HG03045 (cell line): ENCODE results near the gene FAM43A.

ENCODE experiments used
- ATAC-seq: cut with Tn5 transposase; IDR thresholded peaks from one replicate; pipeline ENCODE4 v1.9.1; 2021; ENCODE audit warnings: mild to moderate bottlenecking, moderate library complexity; ENCODE audit not compliant: unreplicated experiment

Gene FAM43A

DNA sequence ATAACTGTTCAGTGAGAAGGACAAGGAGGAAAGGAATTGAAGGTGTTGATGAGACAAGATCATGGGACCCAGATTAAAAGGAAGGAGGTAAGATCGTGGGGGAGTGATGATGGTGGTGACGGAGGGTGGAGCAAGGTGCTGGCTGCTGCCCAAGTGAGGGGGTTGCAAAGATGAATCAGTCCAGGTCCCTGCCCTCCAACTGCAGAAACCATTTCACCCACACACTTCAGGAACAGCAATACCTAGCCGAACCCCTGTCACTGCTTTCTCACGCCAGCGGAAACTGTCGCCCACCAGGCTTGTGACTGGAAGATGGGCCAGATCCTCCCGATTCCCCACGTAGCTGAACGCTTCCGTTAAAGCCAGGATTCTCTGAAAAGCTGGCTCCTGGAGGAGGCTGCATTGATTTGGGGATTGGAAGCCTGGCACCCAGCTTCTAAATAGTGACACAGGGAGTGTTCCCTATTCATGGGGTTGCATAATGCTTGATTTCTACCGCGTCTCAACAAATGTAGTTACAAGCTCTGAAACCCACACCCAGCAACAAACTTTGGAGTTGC lies 10.5 kb upstream of the FAM43A start:
- ATAC-seq: no peak

DNA sequence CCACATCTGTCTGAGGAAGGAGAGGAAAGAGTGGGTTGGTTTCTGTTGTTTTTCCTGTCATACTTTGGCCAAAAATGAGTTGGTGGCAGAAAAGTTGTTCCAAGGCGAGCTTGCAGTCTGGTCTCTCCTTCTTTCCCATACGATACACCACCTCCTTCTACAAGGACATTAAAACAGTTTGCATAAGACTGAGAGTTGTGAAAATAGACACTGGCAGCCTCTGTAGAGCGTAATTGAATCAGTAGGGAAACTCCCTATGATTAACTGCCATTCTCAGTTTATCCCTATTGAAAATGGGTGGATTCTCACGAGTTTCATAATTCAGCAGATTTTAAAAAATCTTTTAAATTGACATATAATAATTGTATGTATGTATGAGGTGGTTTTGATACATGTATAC lies 10.0 kb upstream of the FAM43A start:
- no peak for ATAC-seq

DNA sequence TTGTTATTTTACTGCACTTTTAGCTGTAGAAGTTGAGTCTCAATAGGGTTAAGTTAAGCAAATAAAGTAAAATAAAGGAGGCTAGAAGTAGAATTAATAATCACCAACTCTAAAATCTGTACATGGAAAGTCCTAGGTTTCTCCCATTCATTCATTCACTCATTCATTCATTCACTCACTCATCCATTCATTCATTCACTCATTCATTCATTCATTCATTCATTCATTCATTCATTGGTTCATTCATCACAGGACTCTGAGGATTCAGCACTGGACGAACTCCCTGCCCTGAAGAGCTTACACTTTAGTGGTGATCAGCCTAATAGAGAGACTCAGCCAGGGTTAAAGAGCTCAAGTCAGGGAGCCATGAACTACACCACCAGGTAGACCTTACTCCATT lies 9.2 kb upstream of the FAM43A start:
- ATAC-seq: no peak

DNA sequence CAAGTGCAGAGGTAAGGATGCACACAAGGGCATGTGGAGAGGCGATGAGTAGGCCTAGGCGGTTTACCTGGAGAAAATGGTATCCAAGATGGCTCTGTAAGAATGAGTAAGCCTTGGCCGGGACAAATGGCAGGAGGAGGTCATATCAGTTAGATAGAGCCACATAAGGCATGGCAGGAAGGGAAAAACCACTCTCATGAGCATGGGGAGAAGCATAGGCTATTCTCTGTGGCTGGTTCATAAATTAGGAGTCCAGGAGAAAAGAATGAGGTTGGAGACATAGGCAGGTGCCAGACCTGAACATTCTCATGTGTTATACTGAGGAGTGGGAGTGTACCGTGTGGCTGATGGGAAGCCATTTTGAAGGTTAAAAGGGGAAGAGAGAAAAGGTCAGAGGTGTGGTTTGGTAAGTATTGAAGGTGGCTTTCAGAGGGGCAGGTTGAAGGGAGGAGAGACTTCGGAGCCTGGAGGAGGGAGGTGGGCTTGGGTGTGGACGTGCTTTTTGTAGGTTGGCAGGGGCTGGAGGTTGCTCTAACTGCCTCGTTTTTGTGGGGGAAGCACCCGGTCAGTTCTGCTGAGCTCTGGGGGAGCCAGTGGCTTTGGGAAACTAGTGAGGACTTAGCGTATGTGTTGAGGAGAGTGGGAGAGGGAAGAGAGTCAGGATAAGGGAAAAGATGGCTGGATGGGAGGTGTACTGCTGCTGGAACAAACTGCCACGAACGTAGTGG lies 4.6 kb upstream of the FAM43A start:
- no peak for ATAC-seq

DNA sequence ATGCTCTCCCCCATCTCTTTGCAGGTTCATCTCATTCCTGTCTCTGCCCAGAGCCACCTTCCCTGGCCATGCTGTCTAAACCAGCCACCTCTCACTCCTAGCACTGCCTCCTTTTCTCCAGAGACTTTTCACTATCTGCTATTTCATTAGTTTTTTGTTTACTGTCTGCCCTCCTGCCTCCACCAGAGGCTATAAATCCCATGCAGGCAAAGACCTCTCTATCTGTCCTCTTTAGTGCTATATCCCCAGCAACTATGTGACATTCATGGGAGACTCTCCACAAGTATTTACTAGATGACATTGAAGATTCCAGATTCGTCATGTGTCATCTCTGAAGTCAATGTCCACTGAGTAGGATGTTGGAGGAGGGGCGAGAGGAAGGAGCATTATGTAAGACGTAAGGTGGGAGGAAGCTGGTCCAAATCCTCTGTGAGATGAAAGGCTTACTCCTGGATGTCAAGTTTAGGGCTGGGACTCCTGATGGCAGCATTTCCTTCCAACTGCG lies 3.4 kb upstream of the FAM43A start:
- ATAC-seq: no peak

DNA sequence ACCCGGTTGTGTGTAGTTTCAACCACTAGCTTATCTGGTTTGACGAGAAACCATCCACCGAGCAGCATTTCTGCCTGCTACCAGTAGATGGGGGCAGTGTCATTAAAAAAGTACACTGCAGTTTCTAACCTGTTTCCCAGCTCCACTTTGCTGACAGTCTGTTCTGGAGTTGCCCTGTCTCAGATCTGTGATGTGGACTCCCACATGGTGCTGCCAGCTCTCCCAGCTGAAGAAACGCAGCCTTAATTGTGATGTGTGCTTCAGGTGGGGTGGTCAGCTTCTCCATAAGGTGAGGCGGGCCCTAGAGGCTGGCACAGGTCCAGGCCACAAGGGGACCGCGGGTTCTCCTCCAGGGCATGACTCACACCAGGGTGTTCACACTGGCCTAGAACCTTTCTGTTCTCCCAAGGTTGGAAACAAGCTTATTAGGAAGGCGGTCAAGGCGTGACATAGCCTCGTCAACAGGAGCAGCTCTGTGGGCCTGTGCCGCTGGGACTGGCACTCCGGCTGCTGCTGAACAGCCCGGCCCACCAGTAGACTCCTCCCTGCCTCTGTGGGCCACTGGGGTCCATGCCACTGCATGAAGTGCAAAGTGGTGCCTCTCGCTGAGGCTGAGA lies 2.9 kb upstream of the FAM43A start:
- peak; percentile 47 for ATAC-seq

DNA sequence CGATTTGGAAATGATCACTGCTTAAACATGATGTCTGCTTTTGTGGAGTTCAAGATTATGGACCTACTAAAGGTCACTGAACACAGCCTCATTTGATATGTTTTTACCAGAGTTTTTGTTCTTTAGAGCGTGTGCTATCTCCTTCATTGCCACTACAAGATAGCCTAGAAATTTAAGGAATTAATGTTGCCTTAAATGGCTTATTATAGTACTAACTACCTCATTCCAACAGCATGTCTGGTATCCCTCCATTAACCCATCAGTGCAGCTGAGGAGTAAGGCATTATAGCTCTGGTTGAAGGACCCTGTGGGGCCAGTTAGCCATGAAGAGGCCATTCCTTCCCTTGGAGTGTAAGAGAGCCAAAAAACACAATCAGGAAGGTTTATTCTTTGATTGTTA lies 2.3 kb upstream of the FAM43A start:
- no peak for ATAC-seq

DNA sequence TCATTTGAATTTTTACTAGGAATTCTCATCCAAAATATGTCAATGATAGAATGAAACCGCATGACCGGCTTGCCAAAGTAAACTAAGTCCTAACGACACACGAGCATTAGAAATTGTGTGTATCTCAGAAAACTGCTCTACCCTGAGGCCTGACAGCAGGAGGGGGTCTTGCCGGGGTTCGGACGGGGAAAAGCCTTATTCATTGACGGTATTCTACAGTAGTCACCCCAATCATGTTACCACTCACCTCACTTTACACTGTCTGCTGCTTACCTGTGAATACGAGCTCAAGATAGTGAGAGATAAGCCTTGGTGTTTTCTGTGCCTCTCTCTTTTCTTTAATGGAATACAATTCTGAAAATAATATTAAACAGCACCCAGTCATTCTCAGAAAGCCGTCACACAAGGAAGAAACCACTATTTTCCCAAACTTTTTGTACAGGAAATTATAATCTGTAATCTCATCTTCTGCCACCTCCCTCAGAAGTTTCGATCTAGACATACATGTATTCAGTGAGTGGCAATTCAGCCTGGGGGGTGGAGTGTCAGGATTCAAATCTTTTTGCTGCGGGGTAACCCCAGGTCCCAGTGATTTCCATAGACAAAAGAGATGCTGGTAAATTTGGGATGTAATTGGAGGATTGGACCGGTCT lies 492 bp upstream of the FAM43A start:
- peak; percentile 7 for ATAC-seq

DNA sequence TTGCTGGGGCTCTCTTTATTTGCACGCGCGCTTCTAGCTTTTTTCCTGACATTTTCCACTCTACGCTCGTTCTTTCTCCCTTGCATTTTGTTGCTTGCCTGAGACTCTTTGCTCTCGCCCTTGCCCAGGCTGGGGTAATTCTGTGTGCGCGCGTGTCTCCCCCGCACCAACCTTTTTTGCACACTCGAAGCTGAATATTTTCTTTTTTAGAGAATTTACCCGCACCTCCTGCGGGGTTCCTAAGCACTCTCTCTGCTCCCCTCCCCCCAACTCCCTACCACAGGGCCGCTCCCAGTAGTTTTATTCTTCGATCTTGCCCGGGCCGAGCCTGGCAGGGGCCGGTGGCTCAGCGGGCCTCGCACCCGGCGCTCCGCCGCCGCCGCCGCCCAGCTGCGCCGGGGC lies 732 bp downstream of the FAM43A start:
- no peak for ATAC-seq

DNA sequence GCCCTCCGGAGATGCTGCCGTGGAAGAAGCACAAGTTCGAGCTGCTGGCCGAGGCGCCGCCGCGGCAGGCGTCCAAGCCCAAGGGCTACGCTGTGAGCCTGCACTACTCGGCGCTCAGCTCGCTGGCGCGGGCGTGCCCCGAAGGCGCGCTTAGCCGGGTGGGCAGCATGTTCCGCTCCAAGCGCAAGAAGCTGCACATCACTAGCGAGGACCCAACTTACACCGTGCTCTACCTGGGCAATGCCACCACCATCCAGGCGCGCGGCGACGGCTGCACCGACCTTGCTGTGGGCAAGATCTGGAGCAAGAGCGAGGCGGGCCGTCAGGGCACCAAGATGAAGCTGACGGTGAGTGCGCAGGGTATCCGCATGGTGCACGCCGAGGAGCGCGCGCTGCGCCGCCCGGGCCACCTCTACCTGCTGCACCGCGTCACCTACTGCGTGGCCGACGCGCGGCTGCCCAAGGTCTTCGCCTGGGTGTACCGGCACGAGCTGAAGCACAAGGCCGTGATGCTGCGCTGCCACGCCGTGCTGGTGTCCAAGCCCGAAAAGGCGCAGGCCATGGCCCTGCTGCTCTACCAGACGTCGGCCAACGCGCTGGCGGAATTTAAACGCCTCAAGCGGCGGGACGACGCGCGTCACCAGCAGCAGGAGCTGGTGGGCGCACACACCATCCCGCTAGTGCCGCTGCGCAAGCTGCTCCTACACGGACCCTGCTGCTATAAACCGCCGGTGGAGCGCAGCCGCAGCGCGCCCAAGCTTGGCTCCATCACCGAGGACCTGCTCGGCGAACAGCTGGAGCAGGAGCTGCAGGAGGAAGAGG lies 1.3 kb downstream of the FAM43A start:
- ATAC-seq: no peak

DNA sequence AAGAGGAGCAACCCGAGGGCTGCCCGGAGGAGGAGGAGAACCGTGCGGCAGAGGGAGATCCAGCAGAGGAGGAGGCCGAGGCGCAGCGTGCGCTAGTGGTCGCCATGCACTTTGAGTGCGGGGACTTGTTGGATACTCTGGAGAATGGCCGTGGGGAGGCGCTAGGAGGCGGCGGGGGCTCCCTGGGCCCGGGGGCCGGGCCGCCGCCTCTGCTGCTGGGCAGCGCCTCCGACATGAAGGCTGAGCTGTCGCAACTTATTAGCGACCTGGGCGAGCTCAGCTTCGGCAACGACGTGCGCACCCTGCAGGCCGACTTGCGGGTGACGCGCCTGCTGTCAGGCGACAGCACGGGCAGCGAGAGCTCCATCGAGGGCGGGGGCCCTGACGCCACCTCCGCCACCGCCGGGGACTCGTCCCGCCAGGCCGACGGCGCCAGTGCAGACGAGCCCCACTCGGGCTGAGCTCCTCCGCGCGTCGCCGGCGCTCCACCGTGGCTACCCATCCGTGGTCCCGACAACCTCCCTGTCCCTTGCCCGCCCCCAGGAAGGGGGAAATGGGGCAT lies 2.0 kb downstream of the FAM43A start:
- peak; percentile 42 for ATAC-seq

DNA sequence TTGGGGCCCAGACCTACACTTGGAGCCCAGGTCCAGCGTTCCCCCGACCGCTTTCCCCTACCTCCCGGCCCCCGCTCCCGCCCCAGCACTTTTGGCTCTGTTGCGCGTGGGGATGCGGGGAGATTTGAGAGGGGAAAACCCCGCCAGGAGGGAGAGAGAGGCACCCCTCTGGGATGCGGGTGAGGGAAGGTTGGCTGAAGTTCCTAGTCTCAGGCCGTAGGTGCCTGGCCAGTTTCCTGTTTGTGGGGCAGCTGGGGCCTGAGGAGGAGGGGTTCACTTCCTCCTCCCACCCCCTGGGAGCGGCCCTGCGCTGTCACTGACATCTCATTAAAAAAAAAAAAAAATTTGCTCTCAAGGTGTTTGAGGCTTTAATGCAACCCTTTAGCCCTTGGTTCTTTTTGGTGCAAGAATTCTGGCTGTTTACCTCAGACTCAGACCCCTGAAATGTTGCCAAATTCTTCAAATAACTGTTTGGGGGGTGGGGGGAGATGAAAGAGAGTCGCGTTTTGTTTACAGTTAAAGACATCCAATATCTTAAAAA lies 2.6 kb downstream of the FAM43A start:
- ATAC-seq: peak; percentile 23

DNA sequence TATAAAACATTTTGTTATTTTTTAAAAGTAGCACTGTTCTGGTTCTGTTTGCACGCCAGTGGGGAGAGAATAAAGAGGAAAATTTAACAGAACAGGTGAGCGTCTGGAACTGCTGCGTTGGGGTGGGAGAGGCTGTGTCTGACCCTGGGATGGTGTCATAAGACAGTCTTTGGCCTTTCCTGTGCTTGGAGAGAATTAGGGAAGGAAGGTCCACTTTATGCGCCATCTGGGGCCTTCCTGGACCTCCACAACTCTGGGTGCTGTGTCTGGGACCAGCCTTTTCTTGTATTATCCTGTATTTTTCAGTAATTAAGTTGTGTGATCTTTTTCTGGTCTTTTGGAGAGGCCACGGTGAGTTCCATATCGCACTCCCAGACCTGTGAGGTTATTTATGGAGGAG lies 3.3 kb downstream of the FAM43A start:
- no peak for ATAC-seq

DNA sequence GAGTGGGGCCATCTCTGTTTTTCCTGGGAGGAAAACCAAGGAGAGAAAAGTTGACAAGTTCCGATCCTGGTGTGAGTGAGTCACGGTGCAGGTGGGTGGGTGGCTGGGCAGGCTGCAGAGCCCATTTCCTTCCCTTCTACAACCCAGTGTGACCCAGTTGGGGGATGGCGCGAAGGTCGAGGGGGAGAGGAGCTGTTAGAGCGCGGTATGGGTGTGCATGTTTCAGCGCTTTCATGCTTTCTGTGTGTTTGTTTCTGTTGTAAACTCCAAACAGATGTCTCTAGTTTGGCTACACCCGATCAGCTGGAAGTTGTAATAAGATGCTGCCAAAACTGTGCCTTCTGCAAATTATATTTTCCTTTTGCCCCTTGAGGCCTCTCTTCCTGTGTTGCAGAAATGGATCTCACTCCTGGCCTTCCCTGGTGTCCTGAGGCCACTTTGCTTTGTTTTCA lies 3.8 kb downstream of the FAM43A start:
- ATAC-seq: no peak

DNA sequence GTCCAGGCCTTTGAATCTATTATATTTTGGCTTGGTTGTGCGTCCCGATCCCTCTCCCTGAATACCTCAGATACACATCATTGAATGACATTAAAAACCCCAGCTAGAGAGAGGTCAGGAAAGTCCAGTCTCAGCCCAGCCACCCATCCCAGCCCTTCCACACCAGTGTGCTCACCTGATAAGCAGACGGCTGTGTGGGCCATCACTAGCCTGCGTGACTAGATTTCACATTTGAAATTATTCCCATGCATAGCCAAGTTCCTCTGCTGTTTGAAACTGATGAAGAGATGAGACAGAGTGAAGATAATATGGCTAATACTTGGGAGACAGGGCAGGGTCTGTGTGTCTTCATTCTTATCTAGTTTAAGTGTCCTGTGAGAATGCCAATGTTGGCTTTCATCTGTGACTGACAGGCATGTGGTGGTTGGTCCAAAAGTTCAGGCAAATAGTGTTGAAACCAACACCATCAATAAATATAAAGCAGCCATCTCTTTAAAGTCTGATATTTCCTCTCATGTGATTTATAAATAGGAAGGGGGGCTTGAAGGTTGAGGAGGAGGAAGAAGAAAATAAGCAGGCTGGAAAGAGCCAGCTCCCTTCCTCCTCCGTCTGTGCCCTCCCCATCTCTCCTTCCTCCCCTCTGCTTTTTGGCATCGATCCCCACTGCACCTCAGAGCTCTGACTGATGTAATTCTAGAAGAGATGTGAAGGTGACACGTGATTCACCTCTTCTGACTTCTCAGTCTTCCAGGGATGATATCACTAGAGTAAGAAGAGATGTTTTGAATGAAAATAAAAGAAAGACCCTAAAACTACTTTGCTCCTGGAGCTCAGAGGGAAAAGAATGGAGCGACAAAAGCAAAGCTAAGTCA lies 5.1 kb downstream of the FAM43A start:
- no peak for ATAC-seq

DNA sequence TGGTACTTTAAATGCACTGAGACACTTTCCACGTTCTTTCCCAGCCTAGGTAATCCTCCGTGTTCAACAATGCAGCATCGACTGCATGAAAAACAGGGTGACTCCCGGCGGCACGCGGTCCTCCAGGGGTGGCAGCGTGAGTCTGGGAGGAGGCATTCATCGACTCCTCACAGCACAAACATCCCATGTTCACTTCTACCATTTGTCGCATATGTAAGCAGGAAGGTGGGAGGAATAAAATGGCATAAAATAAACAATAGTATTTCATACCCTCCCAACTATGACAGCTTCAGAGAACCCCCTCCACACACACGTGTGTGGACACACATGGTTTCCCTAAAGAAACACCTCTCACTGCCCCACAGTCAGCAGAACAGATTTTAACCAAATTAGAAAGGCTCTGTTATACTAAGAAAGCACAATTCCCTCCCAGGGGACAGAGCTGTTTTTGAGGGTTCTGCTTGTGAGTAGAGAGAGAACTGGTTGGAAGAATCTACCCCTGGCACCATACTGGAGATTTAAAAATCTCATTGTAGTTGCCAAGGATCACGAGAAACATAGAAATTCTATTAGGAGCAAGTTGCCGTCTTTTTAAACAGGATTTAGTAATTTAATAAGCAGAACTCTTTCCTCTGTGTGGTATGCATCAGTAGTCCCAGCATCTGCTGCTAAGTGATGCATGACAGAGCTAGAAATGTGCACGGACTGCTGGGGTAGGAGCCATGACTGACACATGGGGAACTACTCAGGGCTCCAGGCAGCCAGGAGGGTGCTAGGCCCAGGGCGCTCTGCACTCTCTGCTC lies 6.0 kb downstream of the FAM43A start:
- peak; percentile 60 for ATAC-seq

DNA sequence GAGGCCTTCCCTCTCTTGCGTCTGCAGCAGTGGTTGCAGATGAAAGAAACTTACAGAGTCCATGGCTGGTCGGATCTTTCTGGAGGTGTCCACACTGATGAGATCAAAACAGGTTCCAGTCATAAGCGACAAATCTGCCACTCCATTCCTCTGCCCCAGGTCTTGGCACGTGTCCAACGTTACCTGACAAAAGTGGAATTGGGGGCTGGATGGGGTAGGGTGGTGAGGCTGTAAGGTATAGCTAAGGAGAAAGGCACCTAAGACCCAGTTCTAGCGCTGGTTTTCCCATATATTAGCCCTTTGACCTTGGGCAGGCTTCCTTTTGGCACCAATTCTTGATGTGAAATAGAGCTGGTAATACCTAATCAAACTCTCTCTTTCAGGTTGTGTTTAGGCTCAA lies 11.0 kb downstream of the FAM43A start:
- ATAC-seq: no peak

DNA sequence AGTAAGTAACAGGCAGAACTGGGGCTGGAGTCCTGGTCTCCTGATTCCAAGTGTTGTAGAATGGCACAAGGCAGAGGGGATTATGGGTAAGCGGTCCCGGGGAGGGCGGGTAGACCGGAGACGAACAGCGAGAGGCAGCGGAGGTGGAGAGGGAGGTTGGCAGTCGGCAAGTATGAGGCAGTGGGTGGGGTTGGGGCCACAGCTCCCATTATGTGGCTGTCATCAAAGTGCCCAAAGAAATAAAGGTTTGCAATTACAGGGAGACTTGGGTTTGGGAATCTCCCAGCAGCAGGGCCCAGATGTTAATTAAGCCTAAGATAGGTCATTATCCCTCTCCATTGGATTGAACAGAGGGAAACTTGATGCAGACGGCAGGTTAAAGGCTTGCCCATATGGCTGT lies 16.9 kb downstream of the FAM43A start:
- no peak for ATAC-seq

DNA sequence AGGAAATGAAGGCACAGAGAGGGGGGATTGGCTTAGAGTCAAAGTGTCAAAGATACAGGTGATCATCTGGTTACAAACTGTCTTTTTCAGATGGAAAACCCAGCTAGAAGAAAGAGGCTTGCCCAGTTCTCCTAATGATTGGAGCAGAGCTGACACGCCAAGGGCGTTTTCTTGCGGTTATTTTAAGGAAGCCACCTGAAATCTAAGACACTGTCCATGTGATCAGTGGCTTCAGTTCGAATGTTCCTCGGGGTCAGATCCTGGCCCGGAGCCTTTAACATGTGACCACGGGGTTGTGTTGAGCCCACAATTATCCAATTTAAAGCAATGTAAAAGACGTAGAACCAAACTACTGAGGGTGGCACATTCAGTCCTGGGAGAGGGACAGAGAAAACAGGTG lies 19.5 kb downstream of the FAM43A start:
- no peak for ATAC-seq
